WTC11 (cell line): Measurements from ENCODE around the gene CCNL1.

ENCODE experiments used
- ATF2 ChIP-seq: sonication (generic); formaldehyde crosslinking; IDR thresholded peaks from 2 replicates; pipeline ENCODE4 v1.8.1; 2022; ENCODE audit warnings: low read depth, missing genetic modification reagents, borderline replicate concordance
- CTCF ChIP-seq: fragments of 200-600 bp; IDR thresholded peaks from 2 replicates; pipeline ENCODE4 v1.8.0; 2022; ENCODE audit warnings: antibody characterized with exemption
- ELF4 ChIP-seq: sonication (generic); formaldehyde crosslinking; IDR thresholded peaks from 2 replicates; pipeline ENCODE4 v1.8.1; 2022; ENCODE audit warnings: low read depth, mild to moderate bottlenecking, moderate library complexity, missing genetic modification reagents
- FOXK1 ChIP-seq: sonication (generic); formaldehyde crosslinking; IDR thresholded peaks from 2 replicates; pipeline ENCODE4 v1.8.0; 2022; ENCODE audit warnings: mild to moderate bottlenecking, moderate library complexity, missing genetic modification reagents
- NR2C2 ChIP-seq: sonication (generic); formaldehyde crosslinking; IDR thresholded peaks from 2 replicates; pipeline ENCODE4 v1.8.0; 2022; ENCODE audit warnings: mild to moderate bottlenecking, missing genetic modification reagents
- PRRX2 ChIP-seq: fragments of 250-450 bp; sonication (Bioruptor Pico); IDR thresholded peaks from 2 replicates; pipeline ENCODE4 v1.8.0; 2021; ENCODE audit warnings: mild to moderate bottlenecking
- SP1 ChIP-seq: sonication (generic); formaldehyde crosslinking; conservative IDR thresholded peaks from 2 replicates; pipeline ENCODE4 v1.8.1; 2022; ENCODE audit warnings: missing genetic modification reagents
- ZNF671 ChIP-seq: fragments of 250-450 bp; sonication (Bioruptor Pico); IDR thresholded peaks from 2 replicates; pipeline ENCODE4 v1.8.0; 2021; ENCODE audit warnings: mild to moderate bottlenecking

- no peak for TF ChIP-seq SP1
- no peak for TF ChIP-seq ATF2
- no peak for TF ChIP-seq CTCF
- no peak for TF ChIP-seq ZNF671 (CRISPR knock-in tag)
- TF ChIP-seq FOXK1 = no peak
- TF ChIP-seq PRRX2 (CRISPR knock-in tag) = no peak
- TF ChIP-seq NR2C2 (CRISPR knock-in tag) = no peak
- TF ChIP-seq ELF4 = no peak
These were observed 6.6 kb upstream of the CCNL1 start for GRCh38 chr3:157166561-157166960.
